Endodermal cell (in vitro differentiated cells): ENCODE data around the gene ZNF91. TPM values are rescaled to one million over a fixed set of nuclear protein-coding genes. Genes with fewer than 3 reads are reported as not detected.

Experiments
- DNase-seq: peaks from one replicate; pipeline ENCODE4 v3.0.0-alpha.2; 2017
- H3K27ac ChIP-seq: 2 replicates; pipeline ENCODE4 v1.5.1; 2013; ENCODE audit warnings: mild to moderate bottlenecking, low read depth, low read length, moderate library complexity
- H3K27me3 ChIP-seq: 2 replicates; pipeline ENCODE4 v1.6.1; 2013; ENCODE audit warnings: mild to moderate bottlenecking, low read length, moderate library complexity; ENCODE audit not compliant: insufficient read depth, control insufficient read depth, poor library complexity, severe bottlenecking
- H3K36me3 ChIP-seq: 2 replicates; pipeline ENCODE4 v1.7.0; 2013; ENCODE audit warnings: mild to moderate bottlenecking, low read length, moderate library complexity; ENCODE audit not compliant: control insufficient read depth, insufficient read depth
- H3K4me1 ChIP-seq: one replicate; pipeline ENCODE4 v1.7.0; 2013; ENCODE audit warnings: low read length; ENCODE audit not compliant: control insufficient read depth, insufficient read depth
- H3K4me3 ChIP-seq: 2 replicates; pipeline ENCODE4 v1.5.1; 2013; ENCODE audit warnings: mild to moderate bottlenecking, low read length, moderate library complexity
- H3K9ac ChIP-seq: 2 replicates; pipeline ENCODE4 v1.6.1; 2013; ENCODE audit warnings: mild to moderate bottlenecking, low read length, moderate library complexity; ENCODE audit not compliant: poor library complexity, severe bottlenecking; ENCODE audit errors: extremely low read depth
- H3K9me3 ChIP-seq: 2 replicates; pipeline ENCODE4 v1.6.1; 2013; ENCODE audit warnings: mild to moderate bottlenecking, low read length, moderate library complexity; ENCODE audit not compliant: control insufficient read depth
- H3K27ac Mint-ChIP-seq: 2 replicates; pipeline ENCODE4 v1.8.0; 2020; ENCODE audit warnings: mixed read lengths
- H3K27me3 Mint-ChIP-seq: 2 replicates; pipeline ENCODE4 v1.8.0; 2021; ENCODE audit warnings: mild to moderate bottlenecking, mixed read lengths; ENCODE audit not compliant: insufficient read depth
- H3K36me3 Mint-ChIP-seq: 2 replicates; pipeline ENCODE4 v1.8.0; 2020; ENCODE audit warnings: low read depth, mixed read lengths
- H3K4me1 Mint-ChIP-seq: 2 replicates; pipeline ENCODE4 v1.8.0; 2020; ENCODE audit warnings: mixed read lengths
- H3K4me3 Mint-ChIP-seq: 2 replicates; pipeline ENCODE4 v1.8.0; 2020; ENCODE audit warnings: mild to moderate bottlenecking, moderate library complexity, mixed read lengths
- H3K9me3 Mint-ChIP-seq: 2 replicates; pipeline ENCODE4 v1.8.0; 2020; ENCODE audit warnings: mild to moderate bottlenecking, mixed read lengths
- CTCF ChIP-seq: fragments of 200-600 bp; sonication (generic); conservative IDR thresholded peaks from 2 replicates; pipeline ENCODE4 v1.5.0; 2021; ENCODE audit warnings: antibody characterized with exemption, mild to moderate bottlenecking
- WGBS, 2 experiments: methylation state at CpG; one replicate each; pipeline versions ENCODE4 v1.1.5 to v1.1.7; 2013; ENCODE audit warnings: missing lambda C conversion rate in 2 of 2, mixed read lengths in 1 of 2; ENCODE audit not compliant: insufficient coverage in 1 of 2, insufficient read length in 1 of 2; 5-methylcytosine and 5-hydroxymethylcytosine counted together
- total RNA-seq, 2 donors: library from RNA; stranded (reverse); fragmentation: NEBNext Ultra II Directional in 1 of 2; extraction: Animal tissue kit (Norgen Biotek cat#: 25700) in 1 of 2; gene quantifications; 2 replicates in 1 of 2; 3 replicates in 1 of 2; pipeline ENCODE4 v1.2.1, GENCODE V29; 2021

ZNF91 gene
- total RNA-seq, 2 donors from 2014 or later, result 66.9 to 75.4 TPM

GRCh38 chr19:23313196-23313595 is 82.1 kb downstream of the ZNF91 start:
- Mint-ChIP-seq H3K27me3 (no peaks in the 10 kb centered on the region), H3K27ac (no peak overlapping the region), H3K9me3 (peaks cover 35% of the 10 kb centered on the region), H3K4me1 (no peaks in the 10 kb centered on the region), H3K4me3 (no peak overlapping the region), H3K36me3 (no peaks in the 10 kb centered on the region)
- Histone ChIP-seq H3K4me3 (no peak overlapping the region), H3K36me3 (no peaks in the 10 kb centered on the region), H3K27ac (no peak overlapping the region), H3K9me3 (no peaks in the 10 kb centered on the region), H3K27me3 (no peaks in the 10 kb centered on the region), H3K9ac (no peak overlapping the region), H3K4me1 (no peaks in the 10 kb centered on the region)
- DNase-seq, result no peak
- WGBS, 2 experiments, result 72 to 100% methylated on average over 1 to 2 of the region's 2 CpGs
- no peak for TF ChIP-seq CTCF

- H3K4me1 Mint-ChIP-seq, result no peaks in the 10 kb centered on the region
- H3K36me3 ChIP-seq, result no peaks in the 10 kb centered on the region
- no peak overlapping the region for H3K9ac ChIP-seq
- no peaks in the 10 kb centered on the region for H3K27me3 ChIP-seq
- H3K9me3 Mint-ChIP-seq, result peaks cover 32% of the 10 kb centered on the region
- no peak overlapping the region for H3K4me3 ChIP-seq
- TF ChIP-seq CTCF, result no peak
- no peaks in the 10 kb centered on the region for H3K9me3 ChIP-seq
- H3K27ac ChIP-seq, result no peak overlapping the region
- H3K27me3 Mint-ChIP-seq, result no peaks in the 10 kb centered on the region
- H3K4me1 ChIP-seq, result no peaks in the 10 kb centered on the region
- 38 to 46% methylated on average over 1 of the region's 1 CpG for WGBS, 2 experiments
- no peak overlapping the region for H3K27ac Mint-ChIP-seq
- no peaks in the 10 kb centered on the region for H3K36me3 Mint-ChIP-seq
- no peak overlapping the region for H3K4me3 Mint-ChIP-seq
- DNase-seq, result no peak
These were observed 82.8 kb downstream of the ZNF91 start for GRCh38 chr19:23312515-23312914.

- Mint-ChIP-seq H3K27me3 (no peaks in the 10 kb centered on the region), H3K27ac (no peak overlapping the region), H3K9me3 (peaks cover 31% of the 10 kb centered on the region), H3K4me3 (no peak overlapping the region), H3K4me1 (no peaks in the 10 kb centered on the region), H3K36me3 (no peaks in the 10 kb centered on the region)
- Histone ChIP-seq H3K9me3 (no peaks in the 10 kb centered on the region), H3K4me1 (no peaks in the 10 kb centered on the region), H3K4me3 (no peak overlapping the region), H3K36me3 (no peaks in the 10 kb centered on the region), H3K27me3 (no peaks in the 10 kb centered on the region), H3K27ac (no peak overlapping the region), H3K9ac (no peak overlapping the region)
- no peak for DNase-seq
- WGBS, 2 experiments, result 77% methylated on average over 3 of the region's 3 CpGs; no CpG with 5 or more reads in 1 of the 2 experiments
- no peak for TF ChIP-seq CTCF
These were observed 83.7 kb downstream of the ZNF91 start for GRCh38 chr19:23311551-23311950.
